Measurements from ENCODE around the gene DCC. TPM values are rescaled to one million over a fixed set of nuclear protein-coding genes. Genes with fewer than 3 reads are reported as not detected.

The DCC gene
- total and polyA plus RNA-seq, 9 of the 15 experiments (the other 6 are each of a cell fraction or from before 2014, with no cell fraction given) = not detected

- ChIA-PET CTCF (ENCODE audit: low intra/inter-chr PET ratio) (no interaction called here), POLR2A (no interaction called here)
- no peaks in the 10 kb centered on the region for H3K4me1 ChIP-seq (replicated peaks in 1 of 2; ENCODE audit: control insufficient read depth in 2 of 2, insufficient read depth in 2 of 2, low read length in 2 of 2)
- H3K36me3 ChIP-seq (ENCODE audit: control insufficient read depth, insufficient read depth, low read length) = no peaks in the 10 kb centered on the region
- no peak for DNase-seq (ENCODE audit: extremely low read depth in 1 of 4, low spot score in 3 of 4)
- no peaks in the 10 kb centered on the region for H3K27me3 ChIP-seq (ENCODE audit: control insufficient read depth in 2 of 2, insufficient read depth in 2 of 2, low read length in 2 of 2)
- H4K20me1 ChIP-seq (replicated peaks; ENCODE audit: control insufficient read depth, insufficient read depth, low read length) = no peaks in the 10 kb centered on the region
- H3K9me1 ChIP-seq (ENCODE audit: control insufficient read depth, insufficient read depth, low read length) = no peaks in the 10 kb centered on the region
- no peak overlapping the region for H3K9ac ChIP-seq (ENCODE audit: insufficient read depth in 1 of 2, low read depth in 2 of 2, low read length in 2 of 2)
- no peaks in the 10 kb centered on the region for H3K79me2 ChIP-seq (ENCODE audit: control insufficient read depth, insufficient read depth, low read length)
- H3K4me3 ChIP-seq = no peak overlapping the region
- no TSS peak for BruUV-seq (replicated peaks)
- intact Hi-C loops (cut with micrococcal nuclease) (no loop called here), in situ Hi-C loops (cut with MboI) (no loop called here)
- WGBS (ENCODE audit: insufficient coverage, low coverage, missing lambda C conversion rate) = 6% methylated on average over 3 of the region's 5 CpGs
- no peak for ATAC-seq
- H2AFZ ChIP-seq (ENCODE audit: low read depth, low read length) = no peak overlapping the region
- TF ChIP-seq POU5F1 (IDR thresholded peaks at IDR 0.05; ENCODE audit: borderline replicate concordance, low read depth, low read length, partially characterized antibody) (no peak), ZNF121 (CRISPR knock-in tag; conservative IDR thresholded peaks at IDR 0.05) (no peak), ARID1B (IDR thresholded peaks at IDR 0.05) (no peak)
- FAIRE-seq = no peak
- no peak overlapping the region for H3K27ac ChIP-seq (ENCODE audit: extremely low read depth, low read depth, low read length)
- H3K4me2 ChIP-seq (ENCODE audit: insufficient read depth, low read length) = no peak overlapping the region
- no peaks in the 10 kb centered on the region for H3K9me3 ChIP-seq (replicated peaks; ENCODE audit: control insufficient read depth, insufficient read depth, low read depth, low read length)
Observed at GRCh38 chr18:53101536-53102105, 761.6 kb downstream of the DCC start.

GRCh38 chr18:53114441-53114840 is 774.4 kb downstream of the DCC start:
- no peak overlapping the region for H3K4me3 ChIP-seq
- H3K4me2 ChIP-seq (ENCODE audit: insufficient read depth, low read length) = no peak overlapping the region
- no peaks in the 10 kb centered on the region for H4K20me1 ChIP-seq (replicated peaks; ENCODE audit: control insufficient read depth, insufficient read depth, low read length)
- no peak for DNase-seq (ENCODE audit: extremely low read depth in 1 of 4, low spot score in 3 of 4)
- CTCF ChIA-PET (ENCODE audit: low intra/inter-chr PET ratio) = no interaction called here
- no peaks in the 10 kb centered on the region for H3K36me3 ChIP-seq (ENCODE audit: control insufficient read depth, insufficient read depth, low read length)
- H3K27ac ChIP-seq (ENCODE audit: extremely low read depth, low read depth, low read length) = no peak overlapping the region
- in situ Hi-C loops (cut with MboI) = no loop called here
- POLR2A ChIA-PET = no interaction called here
- BruUV-seq (replicated peaks) = no TSS peak
- no peak overlapping the region for H3K9ac ChIP-seq (ENCODE audit: insufficient read depth in 1 of 2, low read depth in 2 of 2, low read length in 2 of 2)
- no peak overlapping the region for H2AFZ ChIP-seq (ENCODE audit: low read depth, low read length)
- no peak for ATAC-seq
- intact Hi-C loops (cut with micrococcal nuclease) = no loop called here
- no peak for FAIRE-seq
- no peaks in the 10 kb centered on the region for H3K79me2 ChIP-seq (ENCODE audit: control insufficient read depth, insufficient read depth, low read length)
- no peaks in the 10 kb centered on the region for H3K4me1 ChIP-seq (replicated peaks in 1 of 2; ENCODE audit: control insufficient read depth in 2 of 2, insufficient read depth in 2 of 2, low read length in 2 of 2)
- no peaks in the 10 kb centered on the region for H3K9me1 ChIP-seq (ENCODE audit: control insufficient read depth, insufficient read depth, low read length)
- WGBS (ENCODE audit: insufficient coverage, low coverage, missing lambda C conversion rate) = 4% methylated on average over 3 of the region's 3 CpGs
- H3K27me3 ChIP-seq (ENCODE audit: control insufficient read depth in 2 of 2, insufficient read depth in 2 of 2, low read length in 2 of 2) = no peaks in the 10 kb centered on the region
- no peaks in the 10 kb centered on the region for H3K9me3 ChIP-seq (replicated peaks; ENCODE audit: control insufficient read depth, insufficient read depth, low read depth, low read length)
- TF ChIP-seq XRCC3 (IDR thresholded peaks at IDR 0.05) (no peak), ZBTB17 (CRISPR knock-in tag; IDR thresholded peaks at IDR 0.05) (no peak), BCLAF1 (IDR thresholded peaks at IDR 0.05; ENCODE audit: borderline replicate concordance in 1 of 2, control insufficient read depth in 1 of 2, low read depth in 2 of 2, low read length in 1 of 2) (no peak), FOS (IDR thresholded peaks at IDR 0.05; ENCODE audit: extremely low read depth, insufficient read length) (no peak), JUND (IDR thresholded peaks at IDR 0.05; ENCODE audit: borderline replicate concordance, low read depth, low read length) (no peak), JUND (tag; IDR thresholded peaks at IDR 0.05; ENCODE audit: borderline replicate concordance, low read depth, low read length) (no peak), YY1 (IDR thresholded peaks at IDR 0.05; ENCODE audit: borderline replicate concordance in 1 of 3, control insufficient read depth in 1 of 3, extremely low read depth in 1 of 3, insufficient read depth in 3 of 3, insufficient read length in 1 of 3, insufficient replicate concordance in 2 of 3, low read depth in 1 of 3, low read length in 2 of 3) (no peak), ZNF12 (CRISPR knock-in tag; IDR thresholded peaks at IDR 0.05) (no peak), NCOR1 (IDR thresholded peaks at IDR 0.05) (no peak), FOXM1 (IDR thresholded peaks at IDR 0.05; ENCODE audit: low read depth) (no peak), FOXM1 (CRISPR knock-in tag; IDR thresholded peaks at IDR 0.05; ENCODE audit: low read depth) (no peak)

All from K562 (cell line).